Ecto neural progenitor cell (in vitro differentiated cells): ENCODE data around the gene GADD45B.

Source experiments
- DNase-seq: peaks from one replicate; pipeline ENCODE4 v3.0.0-alpha.2; 2018; ENCODE audit warnings: low spot score

The GADD45B gene

GRCh38 chr19:2475702-2476450 lies at the start of gene GADD45B:
GADD45B (plus strand) TSS chr19:2476127; CDS start chr19:2476359, 232 bp downstream.
- peak; percentile 95 for DNase-seq

GRCh38 chr19:2426611-2427428 lies 49.1 kb upstream of the GADD45B start:
- DNase-seq: no peak

- peak; percentile 98 for DNase-seq
Observed at GRCh38 chr19:2427429-2428320, 48.3 kb upstream of the GADD45B start, which contains the start of gene TIMM13. TIMM13 (minus strand) TSS chr19:2427586; CDS start chr19:2427533, 53 bp downstream.

GRCh38 chr19:2428321-2428690 lies 47.6 kb upstream of the GADD45B start:
- peak; percentile 65 for DNase-seq

GRCh38 chr19:2428756-2429711 lies 46.9 kb upstream of the GADD45B start:
- DNase-seq: no peak

- DNase-seq: no peak
Observed at GRCh38 chr19:2429917-2430535, 45.9 kb upstream of the GADD45B start.

- DNase-seq: no peak
Observed at GRCh38 chr19:2431318-2432055, 44.4 kb upstream of the GADD45B start.

GRCh38 chr19:2432131-2432848 lies 43.6 kb upstream of the GADD45B start:
- no peak for DNase-seq

- no peak for DNase-seq
Observed at GRCh38 chr19:2433854-2434253, 42.1 kb upstream of the GADD45B start.

GRCh38 chr19:2434267-2434666 lies 41.7 kb upstream of the GADD45B start:
- DNase-seq: no peak

GRCh38 chr19:2434721-2435265 lies 41.1 kb upstream of the GADD45B start:
- no peak for DNase-seq

- DNase-seq: no peak
Observed at GRCh38 chr19:2436384-2436783, 39.5 kb upstream of the GADD45B start.

- no peak for DNase-seq
Observed at GRCh38 chr19:2436926-2437325, 39.0 kb upstream of the GADD45B start.

- no peak for DNase-seq
Observed at GRCh38 chr19:2438178-2438577, 37.7 kb upstream of the GADD45B start.

- DNase-seq: no peak
Observed at GRCh38 chr19:2440515-2440914, 35.4 kb upstream of the GADD45B start.

GRCh38 chr19:2441096-2441752 lies 34.7 kb upstream of the GADD45B start:
- no peak for DNase-seq

- no peak for DNase-seq
Observed at GRCh38 chr19:2443116-2443784, 32.7 kb upstream of the GADD45B start.

GRCh38 chr19:2443785-2444182 lies 32.1 kb upstream of the GADD45B start:
- DNase-seq: no peak
